Smooth muscle cell (in vitro differentiated cells): ENCODE data around the gene IRAG1. TPM values are rescaled to one million over a fixed set of nuclear protein-coding genes. Genes with fewer than 3 reads are reported as not detected.

Experiments used
- DNase-seq: peaks from one replicate; lab custom pipeline; 2025; ENCODE audit not compliant: unreplicated experiment; lab: John Stamatoyannopoulos, UW
- H2AFZ ChIP-seq: fragments of 200-600 bp; sonication (generic); 2 replicates; pipeline ENCODE4 v1.6.0; 2016; ENCODE audit warnings: antibody characterized with exemption, low read depth, mild to moderate bottlenecking
- H3F3A ChIP-seq: fragments of 200-600 bp; sonication (generic); 2 replicates; pipeline ENCODE4 v1.6.0; 2017; ENCODE audit warnings: antibody characterized with exemption, low read depth
- H3K27ac ChIP-seq: fragments of 200-600 bp; sonication (generic); 2 replicates; pipeline ENCODE4 v1.5.1; 2016; ENCODE audit warnings: low read depth, mild to moderate bottlenecking
- H3K27me3 ChIP-seq: fragments of 200-600 bp; sonication (generic); 2 replicates; pipeline ENCODE4 v1.6.1; 2016; ENCODE audit warnings: low read depth, mild to moderate bottlenecking
- H3K36me3 ChIP-seq: fragments of 200-600 bp; sonication (generic); 2 replicates; pipeline ENCODE4 v1.5.1; 2016; ENCODE audit warnings: low read depth
- H3K4me1 ChIP-seq: fragments of 200-600 bp; sonication (generic); 2 replicates; pipeline ENCODE4 v1.5.1; 2016; ENCODE audit warnings: low read depth
- H3K4me2 ChIP-seq: fragments of 200-600 bp; sonication (generic); 2 replicates; pipeline ENCODE4 v1.6.0; 2016; ENCODE audit warnings: mild to moderate bottlenecking
- H3K4me3 ChIP-seq: fragments of 200-600 bp; sonication (generic); 2 replicates; pipeline ENCODE4 v1.5.1; 2016; ENCODE audit warnings: mild to moderate bottlenecking
- H3K79me2 ChIP-seq: fragments of 200-600 bp; sonication (generic); 2 replicates; pipeline ENCODE4 v1.6.0; 2016; ENCODE audit warnings: low read depth, mild to moderate bottlenecking
- H3K9ac ChIP-seq: fragments of 200-600 bp; sonication (generic); 2 replicates; pipeline ENCODE4 v1.6.0; 2016; ENCODE audit warnings: low read depth
- H3K9me3 ChIP-seq: fragments of 200-600 bp; sonication (generic); replicated peaks from 2 replicates; pipeline ENCODE4 v1.5.1; 2016; ENCODE audit warnings: low read depth
- H4K20me1 ChIP-seq: fragments of 200-600 bp; sonication (generic); 2 replicates; pipeline ENCODE4 v1.6.0; 2016; ENCODE audit warnings: low read depth
- CTCF ChIP-seq: fragments of 200-600 bp; sonication (generic); IDR thresholded peaks from 2 replicates; pipeline ENCODE4 v1.5.1; 2017; ENCODE audit warnings: borderline replicate concordance, mild to moderate bottlenecking, antibody characterized with exemption; ENCODE audit not compliant: insufficient read depth, poor library complexity, severe bottlenecking
- WGBS: methylation state at CpG from one replicate; pipeline ENCODE4 v1.1.7; 2016; ENCODE audit warnings: low lambda C conversion rate; 5-methylcytosine and 5-hydroxymethylcytosine counted together
- polyA plus RNA-seq: library from polyadenylated mRNA; unstranded; fragments of >200 nt; fragmentation: Nextera tagmentation; extraction: Ambion mirVana; gene quantifications from 2 replicates; pipeline ENCODE4 v1.2.1, GENCODE V29; 2016
- total RNA-seq: library from RNA; depleted of rRNA; stranded (reverse); fragments of >200 nt; gene quantifications from 2 replicates; pipeline ENCODE4 v1.2.3, GENCODE V29; 2014

Gene IRAG1
- total and polyA plus RNA-seq, 2 experiments from 2014 or later: 2.5 to 4.4 TPM

DNA sequence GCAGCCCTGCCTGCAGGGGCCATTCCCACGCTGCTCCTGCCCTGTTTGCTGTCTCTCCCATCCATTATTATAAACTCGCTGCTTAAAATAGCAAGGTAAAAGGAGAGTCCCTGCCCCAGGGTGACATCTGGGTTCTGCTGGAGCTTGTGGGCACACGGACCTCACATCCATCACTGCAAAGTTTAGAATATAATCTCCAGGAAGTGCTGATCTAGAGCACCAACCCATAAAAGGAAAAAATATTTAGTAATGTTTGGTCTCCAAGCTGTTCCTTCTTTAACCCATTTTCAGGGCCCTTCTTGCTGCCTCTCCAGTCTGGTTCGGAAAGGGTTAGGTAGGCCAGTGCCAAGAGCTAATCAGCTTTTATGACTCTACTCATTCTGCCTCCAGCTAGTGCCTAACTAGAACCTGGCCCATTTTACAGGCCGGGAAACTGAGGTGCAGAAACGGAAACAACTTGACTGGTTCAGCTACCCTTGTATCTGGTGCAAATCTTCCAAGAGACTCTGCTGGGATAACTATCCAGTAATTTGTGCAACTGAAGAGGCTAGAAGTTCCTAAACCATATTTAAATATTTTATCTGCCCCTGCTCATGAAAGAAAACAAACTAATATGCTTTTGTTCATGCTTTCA, 37.5 kb downstream of the IRAG1 start:
- TF ChIP-seq CTCF: no peak
- no peak overlapping the region for H3K4me2 ChIP-seq
- H3K9me3 ChIP-seq: no peaks in the 10 kb centered on the region
- H2AFZ ChIP-seq: no peak overlapping the region
- no peaks in the 10 kb centered on the region for H3K36me3 ChIP-seq
- H3K27ac ChIP-seq: no peak overlapping the region
- no peaks in the 10 kb centered on the region for H3K79me2 ChIP-seq
- peaks cover 11% of the 10 kb centered on the region for H3F3A ChIP-seq
- no peak overlapping the region for H3K4me3 ChIP-seq
- H3K4me1 ChIP-seq: peaks cover 14% of the 10 kb centered on the region
- H3K27me3 ChIP-seq: no peaks in the 10 kb centered on the region
- no peaks in the 10 kb centered on the region for H4K20me1 ChIP-seq
- no peak overlapping the region for H3K9ac ChIP-seq
- no peak for DNase-seq
- WGBS: 72% methylated on average over 6 of the region's 6 CpGs

DNA sequence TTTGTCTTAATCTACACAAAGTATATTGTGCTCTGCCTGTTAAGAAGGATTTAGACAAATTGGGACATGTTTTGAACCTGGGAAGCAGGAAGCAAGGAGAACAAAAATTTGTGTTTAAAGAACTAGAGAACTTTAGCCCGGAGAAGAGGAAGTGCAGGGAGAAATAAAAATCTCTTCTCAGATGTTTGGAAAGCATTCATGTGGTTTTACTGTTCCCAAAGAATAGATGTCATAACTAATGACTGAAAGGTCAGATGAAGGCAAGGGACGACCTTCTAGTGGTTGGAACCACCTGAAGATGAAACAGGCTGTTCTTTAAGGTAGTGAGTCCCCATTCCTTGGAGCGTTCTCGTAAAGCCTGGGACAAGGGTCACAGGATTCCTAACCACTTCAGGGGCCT, 38.3 kb downstream of the IRAG1 start:
- 65% methylated on average over 4 of the region's 4 CpGs for WGBS
- Histone ChIP-seq H3K27ac (no peak overlapping the region), H4K20me1 (no peaks in the 10 kb centered on the region), H3K4me1 (peaks cover 14% of the 10 kb centered on the region), H3K27me3 (no peaks in the 10 kb centered on the region), H3K4me3 (no peak overlapping the region), H3K36me3 (no peaks in the 10 kb centered on the region), H3F3A (peaks cover 11% of the 10 kb centered on the region), H3K9ac (no peak overlapping the region), H3K4me2 (no peak overlapping the region), H2AFZ (peak overlapping the region; percentile 5), H3K79me2 (no peaks in the 10 kb centered on the region), H3K9me3 (no peaks in the 10 kb centered on the region)
- DNase-seq: no peak
- no peak for TF ChIP-seq CTCF

DNA sequence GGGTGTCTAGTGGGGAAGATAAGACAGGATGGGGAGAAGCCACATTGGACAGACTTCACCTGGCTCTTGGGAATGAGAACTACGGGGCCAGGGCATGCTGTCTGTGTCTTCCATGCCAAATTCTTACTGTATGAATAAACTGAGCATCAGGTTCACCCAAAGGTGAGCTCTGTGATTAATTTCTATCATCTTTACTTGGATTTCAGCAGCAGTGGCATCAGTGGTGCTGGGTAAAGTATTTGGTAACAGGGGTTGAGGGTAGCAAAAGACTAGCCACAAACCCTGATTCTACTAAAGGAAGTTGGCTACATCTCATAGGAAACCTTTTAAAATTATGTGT, 38.8 kb downstream of the IRAG1 start:
- DNase-seq: no peak
- Histone ChIP-seq H3K4me2 (no peak overlapping the region), H3K9ac (no peak overlapping the region), H3K27ac (no peak overlapping the region), H2AFZ (no peak overlapping the region), H3K36me3 (no peaks in the 10 kb centered on the region), H3K9me3 (no peaks in the 10 kb centered on the region), H3F3A (peaks cover 9% of the 10 kb centered on the region), H4K20me1 (no peaks in the 10 kb centered on the region), H3K4me1 (peaks cover 14% of the 10 kb centered on the region), H3K4me3 (no peak overlapping the region), H3K27me3 (no peaks in the 10 kb centered on the region), H3K79me2 (no peaks in the 10 kb centered on the region)
- no peak for TF ChIP-seq CTCF
- WGBS: 90% methylated on average over 1 of the region's 1 CpG

- no peak overlapping the region for H3K27ac ChIP-seq
- H3K9ac ChIP-seq: no peak overlapping the region
- peaks cover 14% of the 10 kb centered on the region for H3K4me1 ChIP-seq
- no peak overlapping the region for H3K4me2 ChIP-seq
- no peaks in the 10 kb centered on the region for H3K79me2 ChIP-seq
- no peak for DNase-seq
- H3K36me3 ChIP-seq: no peaks in the 10 kb centered on the region
- no peaks in the 10 kb centered on the region for H3K9me3 ChIP-seq
- no peaks in the 10 kb centered on the region for H3K27me3 ChIP-seq
- H3F3A ChIP-seq: peaks cover 4% of the 10 kb centered on the region
- no peak overlapping the region for H2AFZ ChIP-seq
- 76% methylated on average over 4 of the region's 4 CpGs for WGBS
- H3K4me3 ChIP-seq: no peak overlapping the region
- H4K20me1 ChIP-seq: no peaks in the 10 kb centered on the region
- peak; percentile 64 for TF ChIP-seq CTCF
These were observed 39.4 kb downstream of the IRAG1 start for GRCh38 chr11:10653946-10654810.
